H9 (cell line): ENCODE results near the gene HADH. TPM values are rescaled to one million over a fixed set of nuclear protein-coding genes. Genes with fewer than 3 reads are reported as not detected.

Experiments
- DNase-seq: peaks from one replicate; pipeline ENCODE4 v3.0.0-alpha.2; 2017
- H2AFZ ChIP-seq: one replicate; pipeline ENCODE4 v1.6.1; 2013; ENCODE audit warnings: mild to moderate bottlenecking, low read length, control low read depth, moderate library complexity
- H2AK5ac ChIP-seq: 2 replicates; pipeline ENCODE4 v1.6.1; 2013; ENCODE audit warnings: low read length, control low read depth, mixed read lengths; ENCODE audit not compliant: insufficient read length
- H2BK120ac ChIP-seq: one replicate; pipeline ENCODE4 v1.6.1; 2013; ENCODE audit warnings: low read depth, mild to moderate bottlenecking, low read length, control low read depth, inconsistent platforms; ENCODE audit not compliant: poor library complexity, severe bottlenecking
- H2BK12ac ChIP-seq: 2 replicates; pipeline ENCODE4 v1.6.1; 2013; ENCODE audit warnings: low read length, control low read depth, mixed read lengths, low read depth; ENCODE audit not compliant: insufficient read length
- H2BK15ac ChIP-seq: 2 replicates; pipeline ENCODE4 v1.6.1; 2013; ENCODE audit warnings: low read depth, low read length, control low read depth
- H2BK20ac ChIP-seq: one replicate; pipeline ENCODE4 v1.6.1; 2013; ENCODE audit warnings: low read depth, mild to moderate bottlenecking, low read length, control low read depth, inconsistent platforms; ENCODE audit not compliant: poor library complexity, severe bottlenecking
- H2BK5ac ChIP-seq: 2 replicates; pipeline ENCODE4 v1.6.1; 2013; ENCODE audit warnings: low read length, control low read depth, mixed read lengths; ENCODE audit not compliant: insufficient read length
- H3K14ac ChIP-seq: 2 replicates; pipeline ENCODE4 v1.6.1; 2013; ENCODE audit warnings: low read length, control low read depth; ENCODE audit not compliant: insufficient read depth
- H3K18ac ChIP-seq: 2 replicates; pipeline ENCODE4 v1.6.1; 2013; ENCODE audit warnings: low read depth, mild to moderate bottlenecking, mixed read lengths, low read length, control low read depth; ENCODE audit not compliant: insufficient read length
- H3K23ac ChIP-seq: 2 replicates; pipeline ENCODE4 v1.6.1; 2013; ENCODE audit warnings: low read length, control low read depth, mixed read lengths, low read depth; ENCODE audit not compliant: insufficient read length
- H3K23me2 ChIP-seq: 2 replicates; pipeline ENCODE4 v1.6.1; 2013; ENCODE audit warnings: low read depth, mild to moderate bottlenecking, mixed read lengths, low read length, control low read depth; ENCODE audit not compliant: insufficient read length, poor library complexity, severe bottlenecking
- H3K27ac ChIP-seq: 2 replicates; pipeline ENCODE4 v1.5.1; 2013; ENCODE audit warnings: low read length, control low read depth, mixed read lengths, low read depth; ENCODE audit not compliant: insufficient read length
- H3K27me3 ChIP-seq: 2 replicates; pipeline ENCODE4 v1.6.1; 2013; ENCODE audit warnings: low read length, control low read depth, inconsistent platforms; ENCODE audit not compliant: insufficient read depth
- H3K4ac ChIP-seq: 2 replicates; pipeline ENCODE4 v1.6.1; 2013; ENCODE audit warnings: low read depth, mild to moderate bottlenecking, control low read depth, inconsistent platforms, low read length, moderate library complexity
- H3K4me1 ChIP-seq: 2 replicates; pipeline ENCODE4 v1.6.1; 2013; ENCODE audit warnings: low read length, control low read depth, inconsistent platforms; ENCODE audit not compliant: insufficient read depth
- H3K4me2 ChIP-seq: 2 replicates; pipeline ENCODE4 v1.6.1; 2013; ENCODE audit warnings: low read length, control low read depth, mixed read lengths; ENCODE audit not compliant: insufficient read length, insufficient read depth
- H3K56ac ChIP-seq: 2 replicates; pipeline ENCODE4 v1.6.1; 2013; ENCODE audit warnings: low read depth, mild to moderate bottlenecking, mixed read lengths, low read length, control low read depth; ENCODE audit not compliant: insufficient read length
- H3K79me1 ChIP-seq: 2 replicates; pipeline ENCODE4 v1.6.1; 2013; ENCODE audit warnings: low read depth, mild to moderate bottlenecking, moderate library complexity, low read length, control low read depth, inconsistent platforms; ENCODE audit not compliant: insufficient read depth, poor library complexity, severe bottlenecking
- H3K79me2 ChIP-seq: 2 replicates; pipeline ENCODE4 v1.6.1; 2013; ENCODE audit warnings: low read length, control low read depth, inconsistent platforms; ENCODE audit not compliant: insufficient read depth
- H3K9ac ChIP-seq: 2 replicates; pipeline ENCODE4 v1.6.1; 2013; ENCODE audit warnings: low read length, control low read depth, mixed read lengths; ENCODE audit not compliant: insufficient read length; ENCODE audit errors: extremely low read depth
- H3K9me3 ChIP-seq: one replicate; pipeline ENCODE4 v1.6.1; 2013; ENCODE audit warnings: low read depth, low read length, inconsistent platforms; ENCODE audit not compliant: control insufficient read depth
- H3T11ph ChIP-seq: one replicate; pipeline ENCODE4 v1.6.1; 2013; ENCODE audit warnings: mild to moderate bottlenecking, low read length, control low read depth, inconsistent platforms
- H4K20me1 ChIP-seq: one replicate; pipeline ENCODE4 v1.6.1; 2013; ENCODE audit not compliant: control insufficient read depth, insufficient read length, insufficient read depth
- H4K5ac ChIP-seq: 2 replicates; pipeline ENCODE4 v1.6.1; 2013; ENCODE audit warnings: low read depth, mild to moderate bottlenecking, mixed read lengths, low read length, control low read depth; ENCODE audit not compliant: insufficient read length
- H4K8ac ChIP-seq: replicated peaks from 2 replicates; pipeline ENCODE4 v1.6.1; 2013; ENCODE audit warnings: low read length, control low read depth, mixed read lengths, low read depth; ENCODE audit not compliant: insufficient read length
- H4K91ac ChIP-seq: 2 replicates; pipeline ENCODE4 v1.6.1; 2013; ENCODE audit warnings: low read depth, mild to moderate bottlenecking, moderate library complexity, mixed read lengths, low read length, control low read depth; ENCODE audit not compliant: insufficient read length
- H3K27ac Mint-ChIP-seq, 3 experiments: 2 replicates in 2 of 3; 3 replicates in 1 of 3; pipeline ENCODE4 v1.8.0; 2020 to 2021; ENCODE audit warnings: mixed read lengths in 3 of 3, mild to moderate bottlenecking in 1 of 3, moderate library complexity in 1 of 3
- H3K27me3 Mint-ChIP-seq: 2 replicates; pipeline ENCODE4 v1.8.0; 2021; ENCODE audit warnings: low read depth, mild to moderate bottlenecking, moderate library complexity, mixed read lengths
- H3K36me3 Mint-ChIP-seq, 3 experiments: 2 replicates in 2 of 3; 3 replicates in 1 of 3; pipeline ENCODE4 v1.8.0; 2020 to 2021; ENCODE audit warnings: low read depth in 3 of 3, mixed read lengths in 3 of 3; ENCODE audit not compliant: insufficient read depth in 1 of 3
- H3K4me1 Mint-ChIP-seq, 2 experiments: 2 replicates each; pipeline ENCODE4 v1.8.0; 2020; ENCODE audit warnings: mixed read lengths in 2 of 2
- H3K4me3 Mint-ChIP-seq, 2 experiments: 2 replicates in 1 of 2; 3 replicates in 1 of 2; pipeline ENCODE4 v1.8.0; 2020 to 2021; ENCODE audit warnings: mild to moderate bottlenecking in 2 of 2, mixed read lengths in 2 of 2, moderate library complexity in 1 of 2
- H3K9me3 Mint-ChIP-seq, 2 experiments: 2 replicates in 1 of 2; 3 replicates in 1 of 2; pipeline ENCODE4 v1.8.0; 2020; ENCODE audit warnings: mild to moderate bottlenecking in 2 of 2, mixed read lengths in 2 of 2, moderate library complexity in 1 of 2
- CTCF ChIP-seq: fragments of 200-600 bp; sonication (generic); conservative IDR thresholded peaks from 3 replicates; pipeline ENCODE4 v1.8.0; 2021; ENCODE audit warnings: antibody characterized with exemption, mild to moderate bottlenecking
- WGBS: extraction: QIAGEN DNeasy Blood & Tissue Kit; methylation state at CpG from one replicate; pipeline ENCODE4 v1.1.7; 2013; ENCODE audit warnings: missing lambda C conversion rate, low lambda C conversion rate, mixed read lengths; ENCODE audit not compliant: insufficient read length; ENCODE audit errors: extremely low coverage; 5-methylcytosine and 5-hydroxymethylcytosine counted together
- total RNA-seq: library from RNA; stranded (reverse); gene quantifications from 2 replicates; pipeline ENCODE4 v1.2.1, GENCODE V29; 2021

The HADH gene
- total RNA-seq, 1 experiment from 2014 or later, result 44.4 TPM

GRCh38 chr4:107956011-107956410 lies 33.7 kb upstream of the HADH start:
- DNase-seq, result no peak
- no peak overlapping the region for H2BK12ac ChIP-seq
- Mint-ChIP-seq H3K27ac (no peak overlapping the region), H3K36me3 (peaks cover 6 to 30% (median 19%) of the 10 kb centered on the region in 3 experiments), H3K4me1 (no peaks in the 10 kb centered on the region), H3K4me3 (no peak overlapping the region), H3K9me3 (peaks cover 29 to 35% of the 10 kb centered on the region in 2 experiments), H3K27me3 (peaks cover 6% of the 10 kb centered on the region)
- no peak overlapping the region for H3K27ac ChIP-seq
- H3K79me1 ChIP-seq, result no peaks in the 10 kb centered on the region
- H3K4me2 ChIP-seq, result no peak overlapping the region
- H4K20me1 ChIP-seq, result no peaks in the 10 kb centered on the region
- H3K4ac ChIP-seq, result no peak overlapping the region
- no peak overlapping the region for H3K56ac ChIP-seq
- no peak overlapping the region for H4K8ac ChIP-seq
- H3K79me2 ChIP-seq, result no peaks in the 10 kb centered on the region
- no peaks in the 10 kb centered on the region for H3K4me1 ChIP-seq
- no peaks in the 10 kb centered on the region for H3K23me2 ChIP-seq
- H3K27me3 ChIP-seq, result no peaks in the 10 kb centered on the region
- no peak for TF ChIP-seq CTCF
- no CpG with 5 or more reads among the region's 1 CpG for whole genome bisulfite sequencing
- no peak overlapping the region for H4K5ac ChIP-seq
- H3K18ac ChIP-seq, result no peak overlapping the region
- H2BK120ac ChIP-seq, result no peak overlapping the region
- H3K14ac ChIP-seq, result no peak overlapping the region
- no peak overlapping the region for H3T11ph ChIP-seq
- H2BK5ac ChIP-seq, result no peak overlapping the region
- H3K9me3 ChIP-seq, result no peaks in the 10 kb centered on the region
- no peak overlapping the region for H2BK15ac ChIP-seq
- no peak overlapping the region for H3K23ac ChIP-seq
- no peak overlapping the region for H2BK20ac ChIP-seq
- no peak overlapping the region for H2AFZ ChIP-seq
- H2AK5ac ChIP-seq, result no peak overlapping the region
- H3K9ac ChIP-seq, result no peak overlapping the region
- H4K91ac ChIP-seq, result no peak overlapping the region
